GM12865 (cell line): ENCODE results near the gene CDH19.
"Not testable (repeated sequence)": the region's sequence is repeated elsewhere in the genome, so short reads cannot be mapped to it uniquely, and the experiment has no call there.

Experiments used
- DNase-seq: peaks from one replicate; pipeline ENCODE4 v3.0.0; 2010; ENCODE audit warnings: low read depth
- H3K4me3 ChIP-seq: 2 replicates; pipeline ENCODE4 v1.5.1; 2011; ENCODE audit warnings: mild to moderate bottlenecking, low read depth, low read length, control low read depth
- CTCF ChIP-seq: IDR thresholded peaks from 2 replicates; pipeline ENCODE4 v1.5.1; 2011; ENCODE audit warnings: low read length, control low read depth, low read depth, inconsistent platforms; ENCODE audit not compliant: insufficient read depth; ENCODE audit errors: missing control alignments

The CDH19 gene

GRCh38 chr18:66495844-66496243 lies 108.0 kb downstream of the CDH19 start:
- no peak overlapping the region for H3K4me3 ChIP-seq
- peak; percentile 21 for TF ChIP-seq CTCF
- DNase-seq: peak; percentile 31

GRCh38 chr18:66473882-66474281 lies 130.0 kb downstream of the CDH19 start:
- H3K4me3 ChIP-seq: no peak overlapping the region
- no peak for DNase-seq
- no peak for TF ChIP-seq CTCF

GRCh38 chr18:66466184-66466583 lies 137.7 kb downstream of the CDH19 start:
- H3K4me3 ChIP-seq, DNase-seq: not testable (repeated sequence)

GRCh38 chr18:66461344-66461743 lies 142.5 kb downstream of the CDH19 start:
- DNase-seq: no peak
- no peak overlapping the region for H3K4me3 ChIP-seq
- no peak for TF ChIP-seq CTCF

- no peak for TF ChIP-seq CTCF
- H3K4me3 ChIP-seq: no peak overlapping the region
- DNase-seq: no peak
Observed at GRCh38 chr18:66457245-66457644, 146.6 kb downstream of the CDH19 start.
